ENCODE results near the gene EWSR1. TPM values are rescaled to one million over a fixed set of nuclear protein-coding genes. Genes with fewer than 3 reads are reported as not detected.

Gene EWSR1
- total and polyA plus RNA-seq, 2 of the 4 experiments (the other 2 are of a cell fraction): 243 to 518 TPM

- H3K9me1 ChIP-seq (ENCODE audit: insufficient read depth, low read length): peaks cover 12% of the 10 kb centered on the region
- peak overlapping the region; percentile 88 to 95 for H4K8ac ChIP-seq (ENCODE audit: low read depth in 2 of 2, low read length in 2 of 2)
- dilution Hi-C loops (cut with HindIII; ENCODE audit: low sequenced_read_pairs, unreplicated experiment) (no loop called here), in situ Hi-C loops (cut with MboI; ENCODE audit: low sequenced_read_pairs) (no loop called here), intact Hi-C loops (cut with micrococcal nuclease) (loop anchor here (1.0 kb wide), 1 partner anchor 53 kb away; no protein-coding TSS in a partner anchor)
- peak overlapping the region; percentile 60; the same call in 1 of the 2 replicates for H4K91ac ChIP-seq (ENCODE audit: insufficient read depth, low read depth, low read length)
- TF ChIP-seq NFE2L2 (IDR thresholded peaks at IDR 0.05; ENCODE audit: low read depth, low read length) (no peak), MXI1 (IDR thresholded peaks at IDR 0.05; ENCODE audit: borderline replicate concordance, low read depth, low read length) (no peak), RFX5 (IDR thresholded peaks at IDR 0.05; ENCODE audit: low read depth, low read length) (no peak), BHLHE40 (IDR thresholded peaks at IDR 0.05; ENCODE audit: low read depth, low read length) (no peak), MAFK (IDR thresholded peaks at IDR 0.05; ENCODE audit: low read depth, low read length) (no peak), ELK1 (IDR thresholded peaks at IDR 0.05; ENCODE audit: borderline replicate concordance, low read depth, low read length) (no peak), CHD1 (IDR thresholded peaks at IDR 0.05; ENCODE audit: low read depth, low read length) (no peak), MAZ (IDR thresholded peaks at IDR 0.05; ENCODE audit: borderline replicate concordance, low read depth, low read length) (no peak), RAD21 (IDR thresholded peaks at IDR 0.05; ENCODE audit: low read length) (no peak), POLR2A (IDR thresholded peaks at IDR 0.05; ENCODE audit: low read depth, low read length) (no peak), RCOR1 (IDR thresholded peaks at IDR 0.05; ENCODE audit: insufficient replicate concordance, low read length) (no peak), CEBPB (IDR thresholded peaks at IDR 0.05; ENCODE audit: low read depth, low read length) (no peak), CTCF (conservative IDR thresholded peaks at IDR 0.05; ENCODE audit: low read depth, low read length) (no peak), SMC3 (IDR thresholded peaks at IDR 0.05; ENCODE audit: low read depth, low read length) (no peak), USF2 (IDR thresholded peaks at IDR 0.05; ENCODE audit: low read depth, low read length) (no peak), FOS (IDR thresholded peaks at IDR 0.05; ENCODE audit: low read depth, low read length) (no peak)
- H2AK9ac ChIP-seq (replicated peaks; ENCODE audit: low read depth, low read length, poor library complexity): peak overlapping the region; percentile 47
- no peak overlapping the region for H3K4me3 ChIP-seq (ENCODE audit: insufficient read depth, low read depth, low read length)
- POLR2A ChIA-PET (ENCODE audit: unreplicated experiment): no interaction called here
- H2AK5ac ChIP-seq (ENCODE audit: low read depth, low read length): peak overlapping the region; percentile 76
- no peaks in the 10 kb centered on the region for H3K9me3 ChIP-seq (ENCODE audit: control insufficient read depth, insufficient read depth, low read length)
- H2AFZ ChIP-seq (replicated peaks; ENCODE audit: low read length, poor library complexity): peak overlapping the region; percentile 90
- WGBS, 2 experiments (ENCODE audit: extremely low coverage in 2 of 2, insufficient read length in 1 of 2): 40% methylated on average over 4 of the region's 7 CpGs; no CpG with 5 or more reads in 1 of the 2 experiments
- BruUV-seq (replicated peaks): no TSS peak
- no peak overlapping the region for H3K23ac ChIP-seq (ENCODE audit: low read depth, low read length)
- peaks cover 8 to 36% of the 10 kb centered on the region in 2 experiments; a peak in 3 of 4 replicates for H3K79me1 ChIP-seq (ENCODE audit: low read depth in 1 of 2, low read length in 2 of 2)
- DNase-seq: no peak
- H3K56ac ChIP-seq (ENCODE audit: extremely low read depth, insufficient read depth, low read length): no peak overlapping the region; the same call in 1 of the 2 replicates
- H2BK120ac ChIP-seq (ENCODE audit: low read depth, low read length): peak overlapping the region; percentile 13
- peak overlapping the region; percentile 33; the same call in 1 of the 2 replicates for H3K9ac ChIP-seq (ENCODE audit: low read depth, low read length)
- peak overlapping the region; percentile 80 for H3K14ac ChIP-seq (replicated peaks; ENCODE audit: low read depth, low read length)
- peaks cover 20% of the 10 kb centered on the region for H4K20me1 ChIP-seq (ENCODE audit: insufficient read depth, low read length)
- H2BK15ac ChIP-seq (ENCODE audit: low read depth, low read length): peak overlapping the region; percentile 13; the same call in 1 of the 3 replicates
- peak overlapping the region; percentile 84 for H3K4ac ChIP-seq (ENCODE audit: low read depth, low read length)
- H3K4me1 ChIP-seq (ENCODE audit: control insufficient read depth, insufficient read depth, low read length): peaks cover 15% of the 10 kb centered on the region
- H4K5ac ChIP-seq (ENCODE audit: low read depth, low read length): peak overlapping the region; percentile 94
- H2BK20ac ChIP-seq (ENCODE audit: low read depth, low read length): peak overlapping the region; percentile 2; the same call in 1 of the 2 replicates
- peak overlapping the region; percentile 48; the same call in 1 of the 2 replicates for H3K4me2 ChIP-seq (ENCODE audit: low read depth, low read length)
- H2BK5ac ChIP-seq (ENCODE audit: low read depth, low read length, poor library complexity, severe bottlenecking): peak overlapping the region; percentile 19
- CTCF ChIA-PET: no interaction called here
- no peaks in the 10 kb centered on the region for H3K27me3 ChIP-seq (ENCODE audit: control insufficient read depth, insufficient read depth, low read length)
- peak overlapping the region; percentile 41 for H3K27ac ChIP-seq (ENCODE audit: insufficient read depth, low read length)
- peak overlapping the region; percentile 56; the same call in 1 of the 2 replicates for H3K18ac ChIP-seq (ENCODE audit: low read depth, low read length)
- peaks cover 7% of the 10 kb centered on the region for H3K36me3 ChIP-seq (ENCODE audit: control insufficient read depth, insufficient read depth, low read length)
- no peak for ATAC-seq (ENCODE audit: low read depth)
These were observed 37.7 kb downstream of the EWSR1 start for GRCh38 chr22:29305836-29306174.

Data from IMR-90 (cell line).